Limb (tissue), 2 donors: Measurements from ENCODE around the gene RIMBP2.

ENCODE experiments used
- DNase-seq, 2 donors: peaks; one replicate each; pipeline ENCODE4 v3.0.0-alpha.2; 2016; ENCODE audit errors: extremely low spot score in 2 of 2

Gene RIMBP2

DNA sequence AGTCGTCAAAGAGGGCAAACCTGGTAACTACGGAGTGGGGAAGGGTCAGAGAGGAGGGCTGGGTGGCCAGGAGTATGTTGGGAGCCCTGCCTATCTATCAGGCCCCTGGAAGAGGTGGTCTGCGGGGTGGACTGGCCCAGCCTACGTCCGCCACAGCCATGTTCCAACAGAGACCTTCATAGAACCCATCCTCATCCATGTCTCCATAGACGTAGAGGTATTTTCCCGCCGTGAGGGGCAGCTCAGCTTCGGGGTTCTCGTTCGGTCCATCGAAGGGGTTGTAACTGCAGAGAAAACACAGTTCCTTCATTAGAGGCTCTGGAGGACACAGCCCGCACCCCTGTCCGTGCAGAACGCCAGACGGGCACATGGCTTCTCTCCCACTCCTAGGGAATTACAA lies 271.1 kb downstream of the RIMBP2 start:
- DNase-seq = no peak

DNA sequence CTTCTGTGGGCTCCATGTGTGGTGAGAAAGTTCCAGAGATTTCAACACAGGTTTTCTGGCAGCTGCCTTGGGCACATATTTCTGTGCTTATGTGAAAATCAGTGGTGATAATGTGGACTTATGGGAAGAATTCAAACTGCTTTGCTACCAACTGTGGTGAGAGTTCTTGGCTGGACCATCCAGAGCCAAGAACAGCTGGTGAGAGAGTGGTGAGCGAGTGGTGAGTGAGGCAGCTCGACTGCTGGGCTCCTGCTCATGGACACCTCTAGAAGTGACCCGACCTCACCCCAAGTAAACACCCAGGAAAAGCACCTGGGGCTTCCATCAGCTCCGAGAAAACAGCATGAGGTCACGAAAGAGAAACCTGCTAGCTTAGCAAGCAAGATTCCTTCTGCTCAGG lies 272.0 kb downstream of the RIMBP2 start:
- DNase-seq = no peak

DNA sequence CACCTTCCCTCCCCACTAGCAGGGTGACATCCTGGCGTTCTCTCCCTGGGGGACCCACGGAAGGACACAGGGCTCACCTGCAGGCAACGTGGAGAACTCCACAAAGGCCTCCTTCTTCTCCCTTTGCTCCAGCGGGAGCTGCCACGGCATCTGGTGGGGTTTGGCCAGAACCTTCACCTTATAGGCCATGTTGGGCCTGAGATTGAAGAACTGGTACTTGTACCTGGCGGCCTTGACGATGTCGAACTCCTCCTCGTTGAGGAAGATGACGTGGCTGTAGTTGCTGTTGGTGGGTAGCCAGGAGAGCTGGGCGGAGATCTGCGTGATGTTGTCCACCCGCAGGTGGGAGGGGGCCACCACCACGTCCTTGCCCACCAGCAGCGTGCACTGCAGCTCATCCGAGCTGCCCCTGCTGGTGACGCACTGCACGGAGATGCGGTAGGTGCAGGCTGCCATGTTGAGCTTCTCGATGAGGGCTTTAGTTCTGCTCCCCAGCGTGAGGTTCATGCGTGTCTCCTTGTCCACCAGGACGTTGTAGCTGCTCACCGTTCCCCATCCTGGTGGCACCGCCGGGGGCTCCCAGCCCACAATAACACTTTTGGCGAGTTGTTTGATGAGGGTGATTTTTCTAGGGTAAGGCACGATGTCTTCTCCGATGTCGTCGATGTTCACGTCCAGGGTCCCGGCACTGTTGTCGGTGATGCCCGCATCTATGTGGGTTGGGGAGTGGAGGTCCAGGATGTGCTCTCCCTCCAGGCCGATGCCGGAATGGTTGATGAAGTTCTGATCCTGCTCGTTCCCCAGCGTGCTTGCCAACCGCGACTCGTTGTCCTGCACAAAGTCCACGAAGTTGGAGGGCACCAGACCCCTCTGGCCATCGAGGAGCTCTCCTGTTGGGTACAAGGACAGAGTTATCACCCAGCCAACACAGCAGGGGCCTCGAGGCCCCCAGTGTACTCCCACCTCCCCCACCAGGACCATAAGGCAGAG lies 274.0 kb downstream of the RIMBP2 start:
- no peak for DNase-seq

DNA sequence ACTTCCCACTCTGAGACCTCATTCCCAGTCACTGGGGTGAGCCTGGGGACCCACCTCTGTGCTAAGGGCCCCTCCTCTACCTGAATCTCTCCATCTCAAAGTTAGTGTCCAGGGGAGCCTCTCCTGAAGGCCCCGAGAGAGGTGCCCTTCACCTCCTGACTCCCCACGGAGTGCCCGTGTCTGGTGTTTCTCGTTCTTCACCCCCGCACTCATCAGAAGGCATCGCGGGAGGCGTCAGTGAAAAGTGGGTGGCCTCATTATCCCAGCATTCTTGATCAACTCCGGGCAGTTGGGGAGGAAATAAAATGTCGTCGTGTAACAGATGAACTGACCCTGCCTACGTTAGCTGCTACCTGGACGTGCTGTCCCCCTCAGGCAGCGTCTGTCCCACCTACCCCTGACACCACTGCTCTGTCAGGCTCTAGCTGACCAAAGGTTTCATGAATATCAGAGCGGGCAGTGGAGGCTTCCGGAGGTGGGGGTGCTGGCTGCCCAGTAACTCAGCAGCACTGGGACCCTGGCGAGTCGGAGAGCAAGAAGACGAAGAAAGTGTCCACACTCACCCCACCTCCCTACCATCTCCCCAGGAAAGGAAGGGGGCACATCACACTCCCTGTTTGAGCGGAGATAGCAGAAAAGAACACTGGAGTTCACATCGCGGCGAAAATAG lies 275.6 kb downstream of the RIMBP2 start:
- no peak for DNase-seq

DNA sequence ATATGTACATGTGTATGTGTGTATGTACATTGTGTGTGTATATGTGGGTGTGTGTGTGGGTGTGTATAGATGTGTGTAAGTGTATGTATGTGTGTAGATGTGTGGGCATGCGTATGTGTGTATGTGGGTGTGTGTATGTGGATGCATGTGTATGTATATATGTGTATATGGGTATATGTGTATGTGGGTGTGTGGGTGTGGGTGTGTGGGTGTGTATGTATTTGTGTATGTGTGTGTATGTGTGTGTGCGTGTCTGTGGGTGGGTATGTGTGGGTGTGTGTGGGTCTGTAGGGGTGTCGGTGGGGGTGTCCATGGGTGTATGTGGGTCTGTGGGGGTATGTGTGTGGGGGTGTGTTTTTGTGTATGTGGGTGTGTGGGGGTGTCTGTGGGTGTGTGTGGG lies 276.8 kb downstream of the RIMBP2 start:
- no peak for DNase-seq

DNA sequence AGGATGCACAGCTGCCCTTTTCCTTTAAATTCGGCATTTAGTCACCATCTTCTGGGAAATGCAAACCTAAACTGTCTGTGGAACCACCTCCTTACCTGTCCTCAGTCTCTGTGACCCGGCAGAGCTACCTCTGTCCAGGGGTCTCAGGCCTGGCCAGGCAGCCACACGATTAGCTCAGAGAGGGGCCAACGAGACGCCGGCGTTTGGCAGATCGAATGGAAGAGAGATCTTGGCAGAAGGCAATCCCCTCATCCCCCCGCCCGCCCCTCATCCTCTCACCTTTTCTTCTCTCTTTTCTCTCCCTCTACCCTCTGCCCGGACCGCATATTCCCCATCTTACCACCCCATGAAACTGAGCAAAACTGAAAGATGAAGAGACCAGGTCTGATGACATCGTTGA lies 277.4 kb downstream of the RIMBP2 start:
- no peak for DNase-seq

DNA sequence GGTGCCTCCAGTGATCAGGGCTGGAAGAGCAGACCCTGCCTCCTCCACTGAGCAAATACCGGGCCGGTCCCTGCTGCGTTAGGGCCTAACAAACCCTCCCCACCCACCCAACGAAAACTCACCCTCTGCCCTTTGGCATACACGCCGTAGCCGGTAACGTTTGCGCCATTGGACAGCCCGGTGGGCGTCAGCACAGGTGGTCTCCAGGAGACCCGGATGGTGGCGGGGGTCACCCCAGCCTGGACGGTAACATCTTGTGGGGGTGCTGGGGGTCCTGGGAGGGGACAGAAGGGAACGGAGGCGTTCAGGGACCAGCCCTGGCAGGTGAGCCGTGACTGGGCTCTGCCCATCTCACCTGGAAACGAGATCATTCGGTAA lies 277.9 kb downstream of the RIMBP2 start:
- no peak for DNase-seq

DNA sequence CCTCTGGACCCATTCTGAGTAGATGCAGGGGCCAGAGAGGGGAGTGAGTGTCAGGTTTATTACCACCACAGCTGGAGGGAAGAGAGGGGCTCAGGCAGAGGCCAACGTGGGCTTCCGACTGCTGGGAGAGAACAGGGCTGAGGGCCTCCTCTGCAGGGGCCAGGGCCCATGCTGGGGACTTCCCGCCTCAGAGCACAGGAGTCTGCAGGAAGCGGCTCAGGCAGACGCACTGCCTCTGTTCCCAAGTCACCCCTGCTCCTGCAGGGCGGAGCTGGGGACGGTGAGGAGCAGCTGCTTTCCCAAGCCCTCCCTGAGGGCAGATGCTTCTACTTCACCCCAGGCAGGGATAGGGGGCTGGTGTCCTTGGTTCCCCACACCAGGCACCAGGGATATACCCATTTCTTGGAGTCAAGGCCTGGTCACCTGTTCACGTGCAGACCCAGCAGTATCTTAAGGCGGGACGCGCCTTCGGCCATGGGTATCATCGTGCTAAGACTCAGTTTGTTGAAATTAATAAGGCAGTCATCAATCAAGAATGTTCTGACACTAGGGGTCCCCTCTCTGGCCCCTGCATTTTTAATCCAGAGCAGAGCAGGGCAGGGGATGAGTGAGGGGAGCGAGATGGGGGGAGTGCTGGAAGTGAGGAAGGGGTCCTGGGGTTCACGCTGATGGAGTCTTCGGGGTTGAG lies 278.4 kb downstream of the RIMBP2 start:
- no peak for DNase-seq

DNA sequence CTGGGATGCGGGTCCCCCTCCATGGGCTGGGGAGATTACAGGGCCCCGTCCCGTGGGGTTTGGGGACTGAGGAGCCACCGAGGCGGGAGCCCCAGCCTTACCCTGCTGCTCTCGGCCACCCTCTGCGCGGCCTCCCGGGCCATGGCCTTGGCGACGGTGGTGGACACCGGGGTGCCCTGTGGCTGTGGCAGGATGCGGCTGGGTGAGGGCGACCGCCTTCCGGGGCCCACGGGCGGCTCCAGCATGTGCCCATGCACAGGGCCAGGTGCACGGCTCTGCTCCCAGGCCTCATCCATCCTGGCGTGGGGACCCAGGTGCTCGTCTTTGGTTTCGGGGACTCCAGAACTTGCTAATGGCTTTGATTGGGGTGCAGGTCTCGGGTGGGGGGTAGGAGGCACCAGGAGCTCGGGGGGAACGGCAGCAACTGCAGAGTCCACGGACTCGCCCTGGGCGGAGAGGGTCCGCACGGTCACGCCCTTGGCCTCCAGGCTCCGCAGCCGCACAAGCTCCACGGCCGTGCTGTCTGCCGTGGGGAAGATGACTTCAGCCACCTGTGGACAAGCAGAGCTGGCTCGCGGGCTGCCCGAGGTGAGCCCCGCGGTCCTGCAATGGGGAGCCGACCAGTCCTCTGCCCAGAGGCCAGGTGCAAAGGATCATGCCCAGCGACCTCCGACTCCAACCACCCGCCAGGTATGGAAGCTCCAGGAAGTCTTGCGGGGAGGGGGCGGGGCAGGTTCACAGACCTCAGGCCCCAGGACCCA lies 279.2 kb downstream of the RIMBP2 start:
- DNase-seq = no peak

DNA sequence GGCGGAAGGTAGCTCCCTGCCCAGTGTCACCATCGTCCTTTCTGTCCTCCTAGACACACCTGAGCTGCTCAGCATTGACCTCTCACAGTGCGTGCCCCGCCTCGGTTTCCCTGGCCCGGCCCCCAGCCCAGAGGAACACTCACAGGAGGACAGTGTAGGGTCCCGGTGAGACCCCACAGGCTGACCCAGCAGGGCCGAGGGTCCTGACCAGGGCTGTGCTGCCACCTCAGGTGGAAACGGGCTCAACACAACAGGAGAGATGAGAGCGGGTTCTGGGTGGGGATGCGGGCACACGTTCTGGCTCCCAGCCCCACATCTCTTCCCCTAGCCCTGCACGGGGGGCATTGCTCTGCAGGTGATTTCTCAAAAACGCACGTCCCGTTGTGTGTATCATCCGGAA lies 280.3 kb downstream of the RIMBP2 start:
- no peak for DNase-seq

DNA sequence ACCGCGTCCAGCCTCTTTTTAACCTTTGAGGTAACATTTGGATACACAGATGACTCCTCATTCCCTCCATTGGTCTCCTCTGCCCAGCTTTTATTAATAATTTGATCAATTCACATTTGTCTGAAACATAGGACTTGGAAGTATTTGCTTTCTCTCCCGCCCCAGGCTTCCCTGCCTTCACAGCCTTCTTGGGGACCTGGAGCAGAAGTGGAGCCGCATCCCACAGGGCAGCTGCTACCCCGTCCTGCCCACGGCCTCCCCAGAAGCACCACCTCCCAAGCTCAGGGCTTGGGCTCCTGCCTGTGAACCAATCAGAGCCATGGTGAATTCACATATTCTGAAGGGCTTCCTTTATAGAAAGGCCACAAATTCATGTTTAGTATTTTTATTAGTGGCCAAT lies 280.8 kb downstream of the RIMBP2 start:
- DNase-seq = no peak

DNA sequence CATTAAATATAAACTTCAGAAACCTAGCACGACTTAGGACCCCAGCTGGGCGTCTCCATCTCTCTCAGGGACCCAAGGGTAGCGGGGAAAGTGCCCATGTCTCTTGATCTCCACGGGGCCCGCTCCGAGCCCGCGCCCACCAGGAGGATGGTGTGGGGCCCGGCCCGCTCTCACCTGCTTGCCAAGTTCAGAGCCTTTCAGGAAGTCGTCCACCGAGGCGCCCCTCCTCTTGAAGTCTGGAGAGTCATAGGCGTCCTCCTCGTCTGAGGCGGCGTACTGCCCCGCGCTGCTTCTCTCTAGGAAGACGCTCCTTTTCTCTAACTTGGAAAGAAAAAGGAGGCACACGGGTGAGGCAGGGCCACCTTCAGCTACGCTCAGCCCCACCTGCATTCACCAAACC lies 281.5 kb downstream of the RIMBP2 start:
- no peak for DNase-seq

DNA sequence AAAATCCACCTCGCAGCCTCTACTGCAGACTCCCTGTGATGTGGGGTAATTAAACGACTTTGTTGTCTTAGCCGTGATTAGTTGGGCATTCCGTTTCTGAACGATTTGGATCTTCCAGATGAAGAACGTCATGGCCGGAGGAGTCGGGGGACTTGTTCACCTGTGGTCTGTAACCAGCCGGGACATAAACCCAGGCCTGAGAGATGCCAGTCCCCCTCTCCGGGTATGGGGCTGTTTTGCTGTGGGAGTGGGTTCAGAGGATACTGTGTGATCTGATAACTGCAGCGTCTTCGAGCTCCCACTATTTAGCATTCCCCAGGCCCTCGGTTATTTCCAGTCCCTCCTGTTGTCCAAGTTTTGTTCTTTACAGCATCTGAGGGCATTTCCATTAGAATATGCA lies 282.3 kb downstream of the RIMBP2 start:
- no peak for DNase-seq

DNA sequence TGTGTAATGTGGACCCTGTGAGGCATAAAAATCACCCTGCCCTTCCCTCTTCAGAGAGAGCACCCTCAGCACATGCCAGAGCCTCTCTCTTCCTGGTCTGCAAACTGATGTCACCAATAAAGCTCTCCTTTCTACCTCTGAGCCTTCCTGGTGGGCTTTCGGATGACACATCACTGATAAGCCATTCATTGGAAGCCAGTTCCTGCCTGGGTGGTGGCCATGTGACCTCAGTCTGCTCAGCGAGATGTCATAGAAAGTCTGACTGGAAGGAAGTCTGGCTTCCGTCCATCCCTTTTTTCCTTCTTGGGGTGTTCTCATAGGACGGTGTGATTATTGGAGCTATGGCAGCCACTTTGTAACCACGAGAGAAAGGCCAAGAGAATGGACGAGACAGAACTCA lies 282.7 kb downstream of the RIMBP2 start:
- no peak for DNase-seq

DNA sequence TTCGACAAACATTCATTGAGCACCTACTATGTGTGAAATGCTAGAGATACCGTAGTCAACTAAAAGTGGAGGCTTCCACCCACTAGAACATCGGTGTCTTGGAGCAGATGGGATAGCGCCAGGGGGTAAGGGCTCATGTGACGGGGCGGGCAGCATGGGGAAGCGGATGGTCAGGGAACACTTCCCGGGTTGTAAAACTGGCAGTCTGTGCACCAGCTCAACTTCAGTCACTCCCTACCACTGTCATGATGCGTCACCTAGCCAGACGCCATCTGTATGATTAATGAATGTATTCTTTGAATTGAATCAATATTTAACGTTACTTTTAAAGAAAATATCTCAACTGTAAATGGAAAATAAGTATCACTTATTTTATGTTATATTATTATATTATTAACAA lies 284.9 kb downstream of the RIMBP2 start:
- no peak for DNase-seq

DNA sequence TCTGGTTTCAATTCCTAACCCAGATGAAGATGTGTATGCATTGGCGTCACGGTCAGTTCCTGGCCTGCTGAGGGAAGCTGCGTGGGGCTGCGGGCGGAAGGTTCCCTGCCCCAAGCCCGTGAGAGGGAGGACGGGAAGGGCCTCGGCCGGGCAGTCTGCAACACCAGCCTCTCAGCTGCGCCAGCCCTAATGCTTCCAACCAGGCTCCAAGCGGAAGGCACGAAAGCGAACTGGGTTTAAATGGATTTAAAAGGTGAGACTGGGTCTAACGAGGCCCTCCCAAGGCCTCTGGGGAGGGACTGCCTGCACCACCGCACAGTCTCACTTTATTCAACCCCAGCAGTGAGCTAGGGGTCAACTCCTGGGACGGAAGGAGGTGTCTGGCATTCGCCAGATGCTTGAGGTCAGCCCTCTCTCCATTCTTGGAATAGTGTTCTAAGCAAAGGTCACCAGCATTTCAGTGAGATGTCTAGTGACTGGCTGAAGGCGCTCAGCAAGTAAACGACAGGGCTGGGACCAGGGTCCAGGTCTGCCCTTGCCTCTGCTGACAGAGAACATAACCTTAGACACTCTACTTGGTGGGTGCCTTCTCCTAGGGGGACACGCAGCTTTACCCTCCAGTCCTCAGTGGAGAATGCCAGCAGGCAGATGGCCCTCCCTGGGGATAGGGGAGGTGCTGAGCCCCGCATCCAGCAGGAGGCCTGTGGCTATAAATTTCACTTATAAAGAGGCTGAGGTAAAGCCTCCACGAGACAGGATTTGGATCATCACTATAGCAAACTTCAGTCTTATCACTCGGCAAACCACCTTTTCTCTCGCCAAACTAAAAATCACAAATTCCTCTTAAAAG lies 286.2 kb downstream of the RIMBP2 start:
- no peak for DNase-seq

DNA sequence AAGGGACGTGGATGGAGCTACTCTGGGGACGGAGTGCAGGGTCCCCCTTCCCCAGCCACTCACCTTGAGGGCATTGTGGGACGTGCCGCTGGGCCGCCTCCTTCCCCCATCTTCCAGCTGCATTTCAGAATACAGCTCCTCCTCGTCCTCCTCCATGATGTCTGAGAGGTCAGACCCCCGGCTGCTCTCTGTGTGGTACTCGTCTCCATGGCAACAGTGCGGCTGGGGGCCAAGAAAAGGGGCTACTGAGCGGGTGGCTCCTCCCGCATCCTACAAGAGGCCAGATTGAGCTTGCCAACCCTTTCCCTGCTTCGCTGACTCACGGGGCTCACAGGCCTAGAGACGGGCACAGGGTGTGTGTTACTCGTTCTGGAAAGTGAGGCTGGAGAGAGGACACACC lies 288.0 kb downstream of the RIMBP2 start:
- DNase-seq = no peak

DNA sequence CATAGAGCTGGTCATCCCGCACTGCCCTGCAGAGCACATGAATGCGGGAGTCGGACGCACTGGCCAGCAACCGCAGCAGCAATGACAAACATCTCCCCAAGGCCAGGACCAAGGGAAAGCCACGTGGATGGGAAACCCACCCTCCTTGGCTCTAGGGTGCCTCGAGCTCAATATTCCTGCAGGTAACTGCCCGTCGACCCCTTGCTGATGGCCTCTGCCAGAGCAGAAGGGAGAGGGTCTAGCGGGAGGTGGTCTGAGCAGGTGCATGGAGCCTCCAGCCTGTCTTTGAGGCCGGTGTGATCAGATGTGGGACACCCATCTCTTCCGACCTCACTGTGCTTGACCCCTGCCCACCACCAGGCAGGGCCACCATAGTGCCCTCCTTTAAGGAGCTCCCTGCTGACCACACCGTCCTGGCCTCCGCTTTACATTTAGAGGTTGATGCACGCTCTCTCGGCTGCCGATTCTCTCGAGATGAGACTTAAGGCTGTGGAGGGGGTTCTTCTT lies 288.7 kb downstream of the RIMBP2 start:
- DNase-seq = no peak

DNA sequence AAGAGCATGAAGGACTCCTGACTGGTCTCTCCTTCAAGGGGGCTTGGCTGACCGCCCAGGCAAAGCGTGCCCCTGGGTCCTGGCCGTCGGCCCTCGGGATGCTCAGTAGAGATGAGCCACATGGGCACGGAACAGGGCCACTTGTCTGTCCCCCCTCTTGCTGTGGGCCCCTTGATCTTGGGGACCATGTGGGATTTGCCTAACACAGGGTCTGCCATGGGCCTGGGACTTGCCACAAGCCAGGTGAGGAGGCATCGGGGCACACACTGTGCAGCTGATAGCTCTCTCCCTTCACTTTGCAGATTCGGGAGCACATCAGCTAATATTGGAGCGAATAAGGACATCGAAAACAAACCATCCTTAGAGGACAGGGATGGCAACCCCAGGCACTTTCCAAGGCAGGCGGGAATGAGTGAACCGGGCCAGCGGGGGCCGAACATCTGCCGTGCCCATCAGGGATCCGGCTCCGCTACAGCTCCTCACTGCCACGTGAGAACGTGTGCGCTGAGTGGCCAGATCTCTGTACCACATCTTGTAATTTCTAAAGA lies 290.3 kb downstream of the RIMBP2 start:
- DNase-seq = no peak
